Hypothalamus (tissue), 51 donors: ENCODE results near the gene STIM1.

Experiments used
- DNase-seq, 51 donors: peaks; one replicate each; lab custom pipeline; 2025; lab: John Stamatoyannopoulos, UW

Gene STIM1

DNA sequence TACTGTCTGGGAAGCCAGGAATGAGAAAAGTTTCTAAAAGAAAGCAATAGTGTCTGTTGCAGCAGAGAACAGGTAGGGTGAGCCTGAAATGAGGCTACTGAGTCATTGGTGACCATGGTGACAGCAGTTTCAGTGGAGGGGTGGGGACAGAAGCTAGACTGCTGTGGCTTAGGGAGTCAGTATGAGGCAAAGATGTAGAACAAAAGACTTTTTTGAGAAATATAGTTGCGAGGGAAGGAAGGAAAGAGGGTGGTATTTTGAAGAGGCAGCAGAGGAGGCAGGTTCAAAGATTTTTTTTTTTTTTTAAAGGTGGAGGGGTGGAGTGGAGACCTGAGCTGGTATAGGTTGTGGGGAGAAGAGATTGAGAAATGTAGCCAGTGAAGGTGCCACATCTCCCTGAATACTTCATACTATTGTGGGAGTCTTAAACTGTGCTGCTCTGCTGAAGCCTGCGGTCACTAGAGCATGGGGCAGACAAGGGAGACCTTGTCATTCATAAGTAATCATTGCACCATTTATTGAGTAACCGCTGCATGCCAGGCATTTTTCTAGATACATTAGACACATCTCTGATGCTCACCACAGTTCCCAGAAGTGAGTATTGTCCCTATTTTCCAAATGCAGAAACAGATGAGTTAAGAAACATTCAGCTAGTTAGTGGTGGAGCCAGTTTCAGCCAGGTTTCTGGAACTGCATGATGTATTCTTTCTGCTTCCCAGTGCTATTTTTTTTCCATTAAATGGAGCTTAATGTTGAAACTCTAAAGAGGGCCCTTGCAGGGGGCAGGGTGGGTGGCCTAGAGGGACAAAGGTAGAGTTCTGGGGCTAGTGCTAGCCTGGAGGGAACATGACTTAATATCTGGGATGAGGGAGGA lies 49.9 kb downstream of the STIM1 start:
- DNase-seq: peak in 8 of 51 donors; percentile 0 to 44 (median 12)

DNA sequence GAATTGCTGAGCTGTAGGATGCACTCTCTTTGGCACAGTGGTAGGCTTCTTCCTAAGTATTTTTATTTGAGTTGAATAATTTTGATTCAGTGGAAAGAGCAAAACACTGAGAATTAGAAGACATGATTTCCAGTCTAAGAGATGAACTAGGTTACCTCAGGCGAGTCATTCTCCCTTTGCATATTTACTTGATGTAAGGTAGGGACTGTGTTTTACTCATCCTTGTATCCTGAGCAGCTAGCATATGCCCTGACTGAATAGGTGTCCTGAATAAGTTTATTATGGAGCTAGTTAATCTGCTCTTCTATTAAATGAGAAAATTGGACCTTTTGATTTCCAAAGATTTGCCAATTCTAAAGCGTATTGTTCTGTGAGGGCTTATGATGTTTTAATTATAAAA lies 50.7 kb downstream of the STIM1 start:
- DNase-seq: no peak

DNA sequence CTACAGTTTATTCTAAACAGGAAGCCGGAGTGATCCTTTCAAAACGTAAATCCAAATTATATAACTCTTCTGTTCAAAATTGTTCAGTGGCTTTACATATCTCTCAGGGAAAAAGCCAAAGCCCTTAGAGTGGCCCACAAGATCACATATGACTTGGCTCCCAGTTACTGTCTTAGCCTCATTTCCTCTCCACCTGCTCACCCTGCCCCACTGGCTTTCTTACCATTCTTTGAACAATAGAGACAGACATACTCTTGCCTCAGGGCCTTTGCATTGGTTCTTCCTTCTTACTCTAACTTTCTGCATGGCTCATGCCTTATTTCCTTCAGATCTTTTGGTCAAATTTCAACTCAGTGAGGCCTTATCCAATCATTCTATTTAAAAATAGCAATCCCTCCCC lies 52.1 kb downstream of the STIM1 start:
- DNase-seq: no peak

DNA sequence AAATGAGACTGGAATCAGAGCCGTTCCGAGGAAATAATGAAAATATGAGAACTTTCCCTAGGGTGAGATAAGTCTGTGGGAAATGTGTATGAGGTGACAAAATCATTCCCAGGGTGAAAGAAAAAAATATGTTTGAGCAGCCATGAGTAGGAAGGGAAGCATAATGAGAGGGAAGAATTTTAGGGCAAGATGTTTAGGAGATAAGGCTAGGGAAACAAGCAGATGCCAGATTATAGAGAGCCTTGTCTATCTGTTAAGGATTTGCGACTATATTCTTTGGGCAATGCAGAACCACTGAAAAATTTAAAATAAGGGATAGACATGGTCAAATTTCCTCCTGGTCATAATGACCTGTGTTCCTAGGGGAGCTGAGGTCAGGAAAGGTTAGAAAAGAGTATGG lies 54.4 kb downstream of the STIM1 start:
- DNase-seq: no peak

DNA sequence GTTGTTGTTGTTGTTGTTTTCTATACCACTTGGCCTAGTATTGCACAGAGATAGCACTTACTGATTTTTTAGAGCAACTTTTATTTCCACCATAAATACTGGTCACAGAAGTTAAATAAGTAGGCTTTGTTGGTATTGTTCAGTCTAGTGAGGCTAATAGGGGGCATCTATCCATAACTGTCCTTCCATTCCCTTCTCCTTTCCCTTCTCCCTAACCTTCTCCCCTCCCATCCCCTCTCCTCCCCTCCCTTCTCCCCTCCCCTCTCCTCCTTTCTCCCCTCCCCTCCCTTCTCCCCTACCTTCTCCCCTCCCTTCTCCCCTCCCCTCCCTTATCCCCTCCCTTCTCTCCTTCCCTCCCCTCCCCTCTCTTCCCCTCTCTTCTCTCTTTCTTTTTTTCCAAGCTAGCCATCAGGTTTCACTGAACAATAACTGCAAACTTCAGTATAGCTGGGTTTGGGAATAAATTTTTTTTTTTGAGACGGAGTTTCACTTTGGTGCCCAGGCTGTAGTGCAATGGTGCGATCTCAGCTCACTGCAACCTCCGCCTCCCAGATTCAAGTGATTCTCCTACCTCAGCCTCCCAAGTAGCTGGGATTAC lies 56.5 kb downstream of the STIM1 start:
- DNase-seq: no peak

DNA sequence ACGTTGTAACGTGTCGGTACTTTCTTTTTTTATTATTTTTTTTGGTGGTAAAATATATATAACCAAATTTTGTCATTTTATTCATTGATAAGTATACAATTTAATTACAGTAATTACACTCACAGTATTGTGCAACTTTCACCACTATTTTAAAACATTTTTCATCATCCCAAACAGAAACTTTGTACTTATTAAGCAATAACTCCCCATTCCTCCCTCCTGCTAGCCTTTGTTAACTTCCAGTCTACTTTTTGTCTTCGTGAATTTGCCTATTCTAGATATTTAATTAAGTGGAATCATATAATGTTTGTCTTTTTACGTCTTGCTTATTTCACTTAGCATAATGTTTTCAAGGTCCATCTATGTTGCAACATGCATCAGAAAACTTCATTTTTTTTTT lies 58.5 kb downstream of the STIM1 start:
- no peak for DNase-seq

DNA sequence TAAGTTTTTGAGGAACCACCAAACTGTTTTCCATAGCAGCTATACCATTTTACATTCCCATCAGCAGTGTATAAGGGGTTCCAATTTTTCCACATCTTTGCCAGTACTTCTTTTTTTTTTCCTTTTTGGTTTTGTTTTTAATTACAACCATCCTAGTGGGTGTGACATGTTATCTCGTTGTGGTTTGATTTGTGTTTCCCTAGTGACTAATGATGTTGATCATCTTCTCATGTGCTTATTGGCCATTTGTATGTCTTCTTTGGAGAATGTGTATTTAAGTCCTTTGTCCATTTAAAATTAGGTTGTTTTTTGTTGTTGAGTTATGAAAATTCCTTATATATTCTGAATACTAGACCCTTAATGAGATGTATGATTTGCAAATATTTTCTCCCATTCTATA lies 59.3 kb downstream of the STIM1 start:
- no peak for DNase-seq

DNA sequence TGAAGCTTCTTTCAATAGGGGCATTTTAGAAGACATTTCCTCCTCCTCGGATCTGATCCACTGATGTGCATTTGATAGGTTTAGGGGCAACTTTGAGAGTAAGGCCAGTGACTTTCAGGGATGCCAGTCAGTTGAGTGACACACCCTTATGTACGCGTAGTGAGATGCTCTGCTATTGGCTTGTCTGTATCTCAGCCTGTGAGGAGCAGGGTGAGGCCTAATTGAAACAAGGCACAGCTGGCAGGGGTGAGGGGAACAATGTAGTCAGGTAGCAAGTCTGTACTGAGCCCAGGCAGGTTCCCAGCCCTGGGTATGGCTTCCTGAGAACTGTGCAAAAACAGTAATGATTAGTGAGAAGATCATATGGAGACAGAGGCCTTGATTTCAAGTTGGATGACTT lies 61.5 kb downstream of the STIM1 start:
- no peak for DNase-seq

DNA sequence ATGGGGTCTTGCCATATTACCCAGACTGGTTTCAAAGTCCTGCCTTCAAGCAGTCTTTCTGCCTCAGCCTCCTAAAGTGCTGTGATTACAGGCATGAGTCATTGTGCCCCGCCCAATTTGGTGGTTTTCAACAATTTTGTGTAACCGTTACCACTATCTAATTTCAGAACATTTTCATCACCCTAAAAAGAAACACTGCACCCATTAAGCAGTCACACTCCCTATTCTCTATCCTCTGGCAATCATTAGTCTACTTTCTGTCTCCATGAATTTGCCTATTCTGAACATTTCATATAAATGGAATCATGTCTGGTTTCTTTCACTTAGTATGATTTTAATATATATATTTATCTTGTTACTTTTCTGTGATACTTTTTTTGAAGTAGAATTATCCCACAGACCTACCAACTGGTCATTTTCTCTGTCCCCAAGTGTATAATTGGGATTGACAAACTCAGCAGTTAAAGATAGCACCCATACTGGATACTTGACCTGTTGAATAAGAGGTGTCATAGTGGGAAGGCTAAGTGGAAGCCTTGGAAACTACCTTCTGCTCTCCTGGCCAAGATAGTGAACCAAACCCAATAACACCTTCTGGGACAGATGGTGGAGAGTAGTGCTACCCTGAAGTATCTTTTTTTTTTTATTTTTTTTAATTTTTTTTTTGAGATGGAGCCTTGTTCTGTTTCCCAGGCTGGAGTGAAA lies 64.8 kb downstream of the STIM1 start:
- no peak for DNase-seq

DNA sequence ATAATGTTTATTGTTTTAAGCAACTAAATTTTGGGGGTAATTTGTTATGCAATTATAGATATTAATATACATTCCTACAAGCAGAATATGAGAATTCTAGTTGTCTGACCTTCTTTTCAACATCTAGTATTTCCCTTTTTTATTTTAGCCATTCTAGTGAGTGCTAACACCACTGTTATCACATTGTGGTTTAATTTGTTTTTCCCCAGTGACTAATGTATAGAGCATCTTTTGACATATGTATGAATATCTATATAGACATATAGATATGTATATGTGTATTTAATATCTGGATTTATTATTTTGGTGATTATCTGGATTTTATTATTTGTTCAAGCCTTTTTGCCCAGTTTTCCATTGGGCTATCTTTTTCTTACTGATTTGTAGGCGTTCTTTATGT lies 66.6 kb downstream of the STIM1 start:
- DNase-seq: no peak

DNA sequence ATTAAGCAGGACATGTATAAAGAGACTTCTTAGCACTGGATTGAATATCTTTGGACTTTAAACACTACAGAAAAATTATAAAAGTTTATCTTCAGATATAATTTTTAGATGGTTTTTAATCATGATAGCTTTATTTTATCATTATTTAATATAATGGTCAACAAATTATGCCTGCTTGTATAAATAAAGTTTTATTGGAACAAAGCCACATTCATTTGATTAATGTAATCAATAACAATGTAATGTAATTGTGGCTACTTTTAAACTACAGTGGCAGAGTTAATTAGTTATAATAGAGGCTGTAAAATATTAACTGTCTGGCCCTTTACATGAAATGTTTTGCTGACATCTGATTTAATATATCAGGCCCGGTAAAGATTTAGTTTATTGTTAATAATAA lies 70.0 kb downstream of the STIM1 start:
- DNase-seq: no peak

DNA sequence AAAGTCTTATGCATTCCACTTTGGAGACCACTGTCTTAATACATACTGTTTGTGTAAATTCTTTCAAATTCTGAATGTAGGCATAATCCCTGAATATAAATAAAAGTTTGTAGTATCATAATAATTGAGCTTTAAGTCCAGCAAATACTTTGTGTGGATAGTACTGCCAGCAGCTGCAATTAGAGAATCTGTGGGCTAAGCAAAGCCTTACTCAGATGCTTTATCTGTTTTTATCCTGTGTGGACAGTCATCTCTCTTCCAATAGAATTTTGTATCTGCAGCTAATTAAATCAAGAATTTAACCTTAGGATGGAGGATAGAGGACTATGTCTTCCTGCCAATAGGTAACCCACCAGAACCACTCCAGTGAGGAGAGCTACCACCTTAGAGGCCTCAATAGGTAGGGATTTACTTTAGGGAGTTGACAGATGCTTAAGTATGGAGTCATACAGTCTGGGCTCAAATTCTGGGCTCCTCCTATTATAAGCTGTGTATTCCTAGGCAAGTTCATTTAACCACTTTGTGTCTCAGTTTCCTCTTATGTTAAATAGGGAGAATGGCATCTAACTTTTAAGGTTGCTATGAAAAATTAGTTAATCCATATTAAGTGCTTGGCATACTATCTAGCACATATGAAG lies 71.1 kb downstream of the STIM1 start:
- no peak for DNase-seq

DNA sequence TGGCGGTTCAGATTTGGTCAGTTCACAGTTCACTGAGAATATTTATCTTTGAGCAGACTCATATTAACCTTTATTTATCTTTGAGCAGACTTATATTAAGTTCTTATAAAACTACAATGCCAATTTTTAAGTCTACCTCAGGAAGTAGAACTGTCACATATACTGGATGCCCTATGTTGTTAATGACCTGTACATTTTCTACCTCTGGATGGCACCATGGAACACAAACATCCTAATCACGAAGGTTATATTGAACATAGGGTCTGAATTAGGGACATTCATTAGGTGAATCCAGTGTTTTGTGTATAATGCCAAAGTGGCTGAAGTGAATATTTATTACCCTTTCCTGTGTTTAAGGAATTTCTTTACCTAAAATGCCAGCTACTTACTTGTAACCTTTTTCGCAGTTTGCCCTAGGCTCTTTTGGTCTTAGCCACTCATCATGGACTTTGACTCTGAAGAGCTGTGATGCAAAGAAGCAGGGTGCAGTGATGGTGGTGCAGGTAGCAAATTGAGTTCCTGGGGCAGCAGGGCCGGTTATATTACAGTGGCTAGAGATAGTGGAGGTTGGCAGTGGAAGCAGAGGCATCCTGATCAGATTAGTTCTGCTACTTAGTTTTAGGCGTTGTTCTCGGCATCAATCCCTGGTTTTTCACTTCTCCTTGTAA lies 71.8 kb downstream of the STIM1 start:
- no peak for DNase-seq

DNA sequence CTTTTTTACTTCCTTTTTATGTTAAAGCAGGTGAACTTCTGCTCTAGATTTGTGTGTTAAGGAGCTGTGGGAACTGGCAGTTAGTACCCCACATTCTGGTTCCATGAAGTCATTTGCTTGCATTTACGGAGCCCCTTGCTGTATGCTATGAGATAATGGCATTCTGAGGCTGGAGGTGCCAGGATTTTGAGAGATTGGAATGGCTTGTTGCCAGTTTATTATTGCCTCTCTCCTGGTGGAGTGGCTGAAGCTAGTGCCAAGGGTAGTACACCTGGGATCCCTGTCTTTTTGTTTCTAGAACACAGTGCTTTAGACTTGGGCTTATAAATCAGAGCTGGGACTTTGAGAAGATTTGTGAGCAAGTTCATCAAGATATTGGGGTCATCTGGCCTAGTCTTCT lies 73.8 kb downstream of the STIM1 start:
- DNase-seq: no peak

DNA sequence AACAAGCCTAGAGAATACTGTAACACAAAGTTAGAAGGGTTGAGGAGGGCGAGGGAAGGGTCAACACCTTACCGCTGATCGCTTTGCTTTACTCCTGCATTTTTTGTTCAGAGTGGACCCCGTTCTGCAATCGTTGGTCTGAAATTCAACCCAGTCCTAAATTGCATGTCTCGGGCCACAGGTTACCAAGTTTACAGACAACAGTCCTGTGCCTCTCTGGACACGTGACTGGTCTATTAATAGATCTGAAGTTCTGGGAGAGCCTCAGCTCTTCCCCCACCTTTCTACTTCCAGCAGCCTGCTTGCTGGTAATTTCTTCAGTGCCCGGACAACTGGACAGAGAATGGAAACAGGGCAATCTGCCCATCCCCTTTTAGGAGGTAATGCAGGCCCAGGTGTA lies 74.2 kb downstream of the STIM1 start:
- DNase-seq: peak in 1 of 51 donors; percentile 10

DNA sequence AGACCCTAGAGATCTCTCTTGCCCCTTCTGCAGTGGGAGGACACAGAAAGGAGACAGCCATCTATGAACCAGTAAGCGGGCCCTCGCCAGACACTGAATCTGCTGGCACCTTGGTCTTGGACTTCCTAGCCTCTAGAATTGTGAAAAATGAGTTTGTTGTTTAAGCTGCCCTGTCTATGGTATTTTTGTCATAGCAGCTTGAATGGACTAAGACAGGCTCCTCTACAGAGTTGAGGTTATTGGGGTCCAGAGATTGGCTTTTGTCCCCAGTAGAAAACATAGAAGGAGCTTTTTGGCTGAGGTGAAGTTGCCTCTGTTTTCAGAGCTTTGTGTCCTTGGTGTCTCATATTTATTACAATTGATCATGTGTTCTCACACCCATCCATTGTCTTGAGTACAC lies 77.2 kb downstream of the STIM1 start:
- DNase-seq: no peak

DNA sequence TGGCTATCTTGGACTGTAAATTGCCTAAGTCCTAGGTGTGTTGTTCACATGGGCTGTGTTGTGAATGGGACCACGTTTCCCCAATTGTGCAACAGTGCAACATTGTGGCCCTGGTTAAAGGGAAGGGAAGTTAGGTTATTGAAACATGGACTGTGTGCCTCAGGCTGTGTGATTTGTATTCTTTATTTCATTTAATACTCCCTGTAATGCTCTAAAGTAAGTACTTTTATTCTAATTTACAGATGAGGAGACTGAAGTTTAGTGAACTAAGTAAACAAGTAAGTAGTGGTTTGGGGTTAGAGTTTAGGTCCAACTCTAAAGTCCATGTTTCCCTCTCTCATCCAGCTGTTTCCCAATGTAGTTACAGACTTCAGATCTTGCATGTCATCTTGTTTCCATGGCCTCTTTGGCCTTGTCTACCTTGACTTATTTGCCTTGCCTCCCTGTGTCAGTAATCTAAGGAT lies 77.7 kb downstream of the STIM1 start:
- no peak for DNase-seq

DNA sequence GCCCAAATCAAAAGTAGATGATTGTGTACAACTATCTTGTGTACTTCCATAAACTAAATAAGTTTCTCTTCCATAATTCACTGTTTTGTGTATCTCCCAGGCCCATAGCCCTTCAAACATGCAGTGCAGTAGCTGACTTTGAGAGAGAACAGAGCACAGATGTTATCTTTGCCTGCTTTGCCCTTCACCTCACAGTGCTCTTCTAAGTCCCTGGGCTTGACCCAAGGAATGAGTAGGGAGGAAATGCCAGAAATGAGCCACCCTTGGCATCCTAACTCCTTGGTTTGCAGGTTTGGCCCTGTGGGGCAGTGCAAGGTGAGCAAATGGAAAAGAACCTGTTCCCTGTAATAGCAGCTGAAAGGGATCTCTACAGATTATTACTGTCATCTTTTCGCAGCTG lies 79.2 kb downstream of the STIM1 start:
- no peak for DNase-seq

DNA sequence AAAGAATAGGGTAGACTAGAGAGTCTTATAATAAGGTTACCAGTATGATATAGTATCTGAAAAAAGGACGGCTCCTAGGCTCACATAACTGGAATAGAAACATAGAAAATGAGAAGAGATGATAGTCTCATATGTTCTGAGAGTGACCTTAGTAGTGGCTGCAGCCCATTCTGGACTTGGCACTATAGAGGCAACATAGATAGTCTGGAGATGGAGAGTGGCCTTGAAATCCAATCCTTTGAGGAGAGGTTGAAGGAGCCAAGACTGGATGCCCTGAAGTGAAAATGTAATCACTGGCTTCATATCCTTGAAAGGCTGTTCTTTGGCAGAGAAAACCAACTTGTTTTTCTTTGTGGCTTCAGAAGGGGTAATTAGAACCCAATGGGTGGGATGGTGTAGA lies 81.1 kb downstream of the STIM1 start:
- DNase-seq: no peak

DNA sequence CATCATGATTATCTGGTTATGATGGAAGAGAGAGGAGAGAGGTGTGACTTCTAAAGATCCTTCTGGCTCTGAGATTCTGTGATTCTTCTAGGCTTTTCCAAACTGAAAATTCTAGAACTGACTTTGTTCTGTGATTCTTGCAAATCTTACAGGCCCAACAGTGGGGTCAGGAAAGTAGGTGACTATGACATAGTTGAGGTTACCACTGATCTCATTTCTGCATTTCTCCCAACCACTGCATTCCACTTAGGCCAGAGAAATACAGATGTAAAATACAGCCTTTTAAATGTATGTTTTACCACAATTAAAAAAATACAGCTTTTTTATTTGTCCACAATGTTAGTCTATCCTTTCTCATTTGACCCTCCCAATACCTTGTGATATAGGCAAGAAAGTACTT lies 83.7 kb downstream of the STIM1 start:
- DNase-seq: no peak
